Measurements from ENCODE around the gene PREB.
A peak's percentile ranks its signal among the peaks of the same experiment; 100 is the strongest.

The PREB gene

GRCh38 chr2:27095745-27096651 lies 38.4 kb downstream of the PREB start:
- DNase-seq, result peak; percentile 60

DNA sequence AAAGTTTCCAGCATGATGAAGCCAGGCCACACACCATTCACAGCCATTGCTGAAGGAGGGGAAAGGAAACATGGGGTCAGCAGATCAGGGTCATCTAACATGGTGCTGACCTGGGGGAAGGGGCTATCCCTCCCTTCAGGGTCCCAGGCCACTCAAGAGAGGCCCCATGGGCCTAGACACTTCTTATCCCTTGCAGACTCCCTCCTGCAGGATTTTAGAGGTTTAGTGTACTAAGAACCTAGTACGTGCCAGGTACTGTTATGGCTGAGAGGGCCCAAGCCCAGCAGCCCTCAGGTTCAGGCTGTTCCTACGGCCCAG lies 39.0 kb downstream of the PREB start:
- no peak for DNase-seq

DNA sequence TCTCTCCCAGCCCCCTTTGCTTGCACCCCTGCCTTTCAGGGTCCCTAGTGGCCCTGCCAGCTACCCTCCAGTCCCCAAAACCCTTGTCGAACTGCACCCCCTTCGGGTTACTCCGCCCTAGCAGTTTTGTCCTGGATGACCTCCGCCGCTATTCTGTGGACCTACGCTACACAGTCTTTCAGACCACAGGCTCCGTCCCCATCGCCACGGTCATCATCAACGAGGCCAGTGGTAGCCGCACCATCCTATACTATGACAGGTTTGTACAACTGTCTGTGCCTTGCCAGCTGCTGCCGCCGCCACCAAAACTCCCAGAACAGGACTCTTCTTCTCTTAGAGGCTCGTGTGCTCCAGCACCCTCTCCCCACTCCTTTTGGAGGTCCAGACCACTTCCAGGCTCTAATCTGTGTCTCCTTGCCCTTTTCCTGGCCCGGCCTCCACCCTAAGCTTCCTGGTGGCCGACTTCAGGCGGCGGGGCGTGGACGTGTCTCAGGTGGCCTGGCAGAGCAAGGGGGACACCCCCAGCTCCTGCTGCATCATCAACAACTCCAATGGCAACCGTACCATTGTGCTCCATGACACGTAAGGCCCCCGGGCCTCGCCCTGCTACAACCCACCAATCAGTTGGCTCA lies 40.0 kb downstream of the PREB start:
- no peak for DNase-seq

DNA sequence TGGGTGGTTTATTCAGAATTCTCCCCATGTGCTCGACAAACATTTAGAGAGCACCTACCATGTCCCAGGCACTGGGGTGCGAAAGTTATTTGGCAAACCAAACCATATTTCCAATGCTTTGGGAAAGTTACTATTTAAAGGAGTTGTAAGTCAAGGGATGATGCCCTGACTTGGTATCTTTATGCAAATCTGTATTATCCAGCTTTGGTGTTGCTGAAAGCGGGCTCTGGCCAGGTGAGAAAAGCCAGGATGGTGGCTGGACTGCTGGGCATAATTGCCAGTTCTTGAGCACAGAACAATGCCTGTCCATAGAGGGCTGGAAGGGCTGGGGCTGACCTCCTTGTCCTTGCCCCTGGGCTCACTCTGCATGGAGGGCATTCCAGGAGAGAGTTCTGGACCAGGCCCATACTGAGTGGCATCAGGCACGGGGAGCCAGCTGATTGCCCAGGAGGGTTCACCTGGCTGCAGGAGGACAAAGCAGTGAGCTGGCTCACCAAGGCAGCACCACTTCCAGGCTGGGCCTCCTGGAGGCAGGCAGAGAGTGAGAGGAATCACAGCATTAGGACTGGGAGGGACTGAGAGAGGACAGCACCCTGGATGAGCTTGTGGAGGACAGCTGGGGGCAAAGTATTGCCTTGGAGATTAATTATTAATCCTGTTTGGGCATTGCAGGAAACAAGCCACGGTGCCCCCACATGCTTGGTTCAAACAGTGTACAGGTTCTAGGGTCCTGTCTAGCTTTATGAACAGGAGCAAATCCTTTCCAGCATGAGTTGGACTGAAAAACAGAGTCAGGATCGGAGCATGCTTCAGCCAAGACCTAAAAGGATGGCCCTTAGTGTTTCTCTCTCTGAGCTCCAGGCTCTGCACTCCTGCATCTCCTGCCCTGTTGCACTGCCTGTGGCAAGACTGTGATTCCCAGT lies 40.7 kb downstream of the PREB start:
- DNase-seq, result no peak

GRCh38 chr2:27092696-27093429 lies 41.6 kb downstream of the PREB start:
- no peak for DNase-seq

DNA sequence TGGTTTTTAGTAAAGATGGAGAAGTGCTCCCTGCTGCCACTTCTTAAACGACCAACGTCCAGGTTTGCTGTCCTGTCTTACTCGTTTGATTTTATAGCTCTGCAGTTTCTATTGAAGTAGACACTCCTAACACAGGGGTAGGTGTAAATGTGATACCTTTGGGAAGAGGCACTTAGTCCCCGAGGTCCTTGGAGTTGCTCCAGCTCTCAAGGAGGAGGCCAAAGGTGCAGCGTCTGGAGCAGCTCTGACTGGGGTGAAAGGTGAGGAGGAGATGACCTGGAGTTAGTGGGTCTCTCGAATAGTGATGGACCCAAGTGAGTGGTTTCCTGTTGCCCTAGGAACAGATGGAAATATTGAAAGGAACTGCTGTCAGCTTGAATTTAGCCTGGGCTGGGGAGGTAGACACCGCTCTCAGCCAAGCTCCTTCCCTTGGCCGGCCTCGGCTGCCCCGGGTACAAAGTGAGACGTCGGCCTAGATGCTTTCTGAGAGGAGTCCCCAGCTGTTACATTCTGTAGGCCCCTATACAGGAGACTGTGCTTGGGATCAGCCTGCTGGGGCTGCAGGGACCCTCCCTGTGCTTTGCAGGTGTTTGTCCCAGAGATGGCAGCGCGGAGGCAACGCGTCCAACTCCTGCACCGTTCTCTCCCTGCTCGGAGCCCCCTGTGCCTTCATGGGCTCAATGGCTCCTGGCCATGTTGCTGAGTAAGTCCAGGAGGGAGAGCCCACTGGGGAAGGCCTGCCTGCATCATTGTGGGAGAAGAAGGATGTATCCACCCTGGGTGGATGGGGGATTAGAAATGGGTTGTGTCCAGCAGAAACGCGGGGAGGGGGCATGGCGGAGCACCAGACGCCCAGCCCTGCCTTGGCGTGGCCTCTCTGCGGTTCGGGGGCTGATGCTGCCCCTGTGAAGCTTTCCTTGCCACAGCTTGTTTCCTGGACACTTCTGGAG lies 42.4 kb downstream of the PREB start:
- DNase-seq, result no peak

DNA sequence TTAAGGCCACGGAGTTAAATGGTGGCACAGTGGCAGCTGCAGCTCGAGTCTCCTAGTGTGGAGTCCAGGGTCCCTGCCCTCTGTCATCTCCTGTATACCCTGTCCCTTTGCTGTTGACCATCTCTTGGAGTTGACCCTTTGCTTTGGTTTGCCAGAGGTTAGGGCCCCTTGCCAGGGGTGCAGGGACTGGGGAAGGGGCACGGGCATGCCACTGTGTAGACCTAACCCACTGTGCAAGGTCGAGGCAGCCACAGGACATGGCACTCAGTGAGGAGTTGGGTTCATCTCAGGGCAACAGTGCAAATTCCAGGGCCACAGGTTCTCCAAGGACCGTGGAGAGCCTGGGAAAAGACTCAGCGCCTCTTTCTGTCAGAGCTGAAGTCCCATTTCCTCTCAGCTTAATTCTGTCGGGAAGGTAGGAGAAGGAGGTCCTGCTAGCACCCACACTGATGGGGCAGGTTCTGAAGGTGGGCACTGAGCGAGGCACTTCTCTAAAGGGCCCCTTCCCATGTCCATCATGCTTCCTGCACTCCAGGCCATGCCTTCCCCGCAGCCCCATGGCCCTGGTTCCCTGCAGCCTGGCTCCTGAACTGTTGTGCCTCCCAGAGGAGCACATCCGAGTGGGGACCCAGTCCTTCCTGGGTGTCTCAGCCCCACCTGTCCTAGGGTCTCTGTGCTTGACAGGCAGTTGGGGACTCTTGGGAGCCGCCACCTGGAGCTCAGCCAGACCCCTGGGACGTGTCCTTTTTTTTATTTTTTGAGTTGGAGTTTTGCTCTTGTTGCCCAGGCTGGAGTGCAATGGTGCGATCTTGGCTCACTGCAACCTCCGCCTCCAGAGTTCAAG lies 45.1 kb downstream of the PREB start:
- no peak for DNase-seq

GRCh38 chr2:27088634-27089033 lies 45.8 kb downstream of the PREB start:
- no peak for DNase-seq

GRCh38 chr2:27087823-27088410 lies 46.5 kb downstream of the PREB start:
- DNase-seq, result no peak

GRCh38 chr2:27086724-27087593 lies 47.5 kb downstream of the PREB start, which contains the start of gene KHK:
Gene KHK (plus strand): TSS chr2:27086772. CDS start chr2:27087260, 488 bp downstream.
- DNase-seq, result no peak

DNA sequence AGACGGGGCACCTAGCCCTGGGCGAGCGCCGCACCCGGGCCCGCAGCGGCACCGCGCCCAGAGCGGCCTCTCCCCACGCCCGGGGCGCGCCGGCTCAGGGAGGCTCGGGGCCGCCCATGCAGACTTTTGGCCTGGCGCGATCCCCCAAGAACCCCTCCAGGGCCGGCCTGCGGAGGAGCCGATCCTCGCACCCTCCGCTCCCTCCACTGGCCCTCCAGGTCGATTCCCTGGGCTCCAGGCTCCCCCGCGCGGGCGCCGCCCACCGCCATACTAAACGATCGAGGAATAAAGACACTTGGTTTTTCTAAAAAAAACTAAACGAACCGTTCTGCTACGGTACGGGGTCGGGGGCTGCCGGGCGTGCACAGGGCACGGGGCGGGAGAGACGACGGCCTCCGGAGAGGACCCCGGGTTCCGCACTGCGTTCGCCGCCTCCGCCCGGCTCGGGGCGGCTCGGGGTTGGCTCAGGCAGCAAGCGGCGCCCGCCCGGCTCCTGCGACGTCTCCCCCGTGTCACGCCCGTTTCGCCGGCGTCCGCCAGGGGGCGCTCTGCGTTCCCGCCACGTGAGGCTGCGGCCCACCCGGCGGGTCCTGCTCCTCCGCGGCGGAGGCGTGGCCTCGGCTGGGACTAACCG lies 48.2 kb downstream of the PREB start:
- DNase-seq, result peak; percentile 89

DNA sequence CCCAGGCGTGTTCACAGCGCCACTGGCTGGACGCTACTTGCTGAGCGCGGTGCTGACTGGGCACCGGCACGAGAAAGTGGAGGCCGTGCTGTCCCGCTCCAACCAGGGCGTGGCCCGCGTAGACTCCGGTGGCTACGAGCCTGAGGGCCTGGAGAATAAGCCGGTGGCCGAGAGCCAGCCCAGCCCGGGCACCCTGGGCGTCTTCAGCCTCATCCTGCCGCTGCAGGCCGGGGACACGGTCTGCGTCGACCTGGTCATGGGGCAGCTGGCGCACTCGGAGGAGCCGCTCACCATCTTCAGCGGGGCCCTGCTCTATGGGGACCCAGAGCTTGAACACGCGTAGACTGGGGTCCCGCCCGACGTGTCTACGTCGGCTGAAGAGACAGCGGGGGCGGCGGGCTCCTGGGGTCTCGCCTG lies 48.8 kb downstream of the PREB start:
- peak; percentile 69 for DNase-seq

GRCh38 chr2:27085062-27085672 lies 49.3 kb downstream of the PREB start:
- DNase-seq, result no peak

- DNase-seq, result no peak
Measured at GRCh38 chr2:27084297-27085061, 50.0 kb downstream of the PREB start.

DNA sequence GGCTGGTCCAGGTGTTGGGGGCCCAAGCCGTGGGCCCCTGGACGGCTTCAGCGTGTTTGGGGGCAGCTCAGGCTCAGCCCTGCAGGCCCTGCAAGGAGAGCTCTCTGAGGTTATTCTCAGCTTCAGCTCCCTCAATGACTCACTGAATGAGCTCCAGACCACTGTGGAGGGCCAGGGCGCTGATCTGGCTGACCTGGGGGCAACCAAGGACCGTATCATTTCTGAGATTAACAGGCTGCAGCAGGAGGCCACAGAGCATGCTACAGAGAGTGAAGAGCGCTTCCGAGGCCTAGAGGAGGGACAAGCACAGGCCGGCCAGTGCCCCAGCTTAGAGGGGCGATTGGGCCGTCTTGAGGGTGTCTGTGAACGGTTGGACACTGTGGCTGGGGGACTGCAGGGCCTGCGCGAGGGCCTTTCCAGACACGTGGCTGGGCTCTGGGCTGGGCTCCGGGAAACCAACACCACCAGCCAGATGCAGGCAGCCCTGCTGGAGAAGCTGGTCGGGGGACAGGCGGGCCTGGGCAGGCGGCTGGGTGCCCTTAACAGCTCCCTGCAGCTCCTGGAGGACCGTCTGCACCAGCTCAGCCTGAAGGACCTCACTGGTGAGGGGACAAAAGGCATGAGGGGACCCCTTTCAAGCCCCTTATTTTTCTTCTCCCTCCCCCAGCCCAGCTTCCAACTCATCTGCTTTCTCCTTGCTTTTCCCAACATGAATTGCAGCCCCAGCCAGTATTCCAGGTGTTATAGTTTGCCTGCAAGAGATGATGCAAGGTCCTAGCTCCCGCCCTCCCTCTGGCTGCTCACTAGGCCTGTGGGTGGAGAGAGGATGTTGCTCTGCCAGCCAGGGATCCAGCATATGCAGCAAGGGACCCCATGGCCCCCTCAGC lies 50.8 kb downstream of the PREB start:
- DNase-seq, result no peak
